Nephron progenitor cell (in vitro differentiated cells): Measurements from ENCODE around the gene PRRC2B.

Experiments
- DNase-seq: peaks from one replicate; pipeline ENCODE4 v3.0.0; 2021
- H3K27ac Mint-ChIP-seq: 2 replicates; pipeline ENCODE4 v1.8.0; 2021; ENCODE audit warnings: mild to moderate bottlenecking, moderate library complexity, mixed read lengths
- H3K27me3 Mint-ChIP-seq: 2 replicates; pipeline ENCODE4 v1.8.0; 2021; ENCODE audit warnings: mild to moderate bottlenecking, low read depth, mixed read lengths; ENCODE audit not compliant: poor library complexity
- H3K36me3 Mint-ChIP-seq: 2 replicates; pipeline ENCODE4 v1.8.0; 2021; ENCODE audit warnings: low read depth, mixed read lengths
- H3K4me1 Mint-ChIP-seq: 2 replicates; pipeline ENCODE4 v1.8.0; 2021; ENCODE audit warnings: mixed read lengths
- H3K4me3 Mint-ChIP-seq: 2 replicates; pipeline ENCODE4 v1.8.0; 2021; ENCODE audit warnings: mild to moderate bottlenecking, moderate library complexity, mixed read lengths
- H3K9me3 Mint-ChIP-seq: 2 replicates; pipeline ENCODE4 v1.8.0; 2021; ENCODE audit warnings: mild to moderate bottlenecking, moderate library complexity, mixed read lengths
- TF ChIP-seq, protein P1 (sequence below): fragments of 200-600 bp; sonication (generic); IDR thresholded peaks from 2 replicates; pipeline ENCODE4 v1.5.0; 2021; ENCODE audit warnings: antibody characterized with exemption

Gene PRRC2B

DNA sequence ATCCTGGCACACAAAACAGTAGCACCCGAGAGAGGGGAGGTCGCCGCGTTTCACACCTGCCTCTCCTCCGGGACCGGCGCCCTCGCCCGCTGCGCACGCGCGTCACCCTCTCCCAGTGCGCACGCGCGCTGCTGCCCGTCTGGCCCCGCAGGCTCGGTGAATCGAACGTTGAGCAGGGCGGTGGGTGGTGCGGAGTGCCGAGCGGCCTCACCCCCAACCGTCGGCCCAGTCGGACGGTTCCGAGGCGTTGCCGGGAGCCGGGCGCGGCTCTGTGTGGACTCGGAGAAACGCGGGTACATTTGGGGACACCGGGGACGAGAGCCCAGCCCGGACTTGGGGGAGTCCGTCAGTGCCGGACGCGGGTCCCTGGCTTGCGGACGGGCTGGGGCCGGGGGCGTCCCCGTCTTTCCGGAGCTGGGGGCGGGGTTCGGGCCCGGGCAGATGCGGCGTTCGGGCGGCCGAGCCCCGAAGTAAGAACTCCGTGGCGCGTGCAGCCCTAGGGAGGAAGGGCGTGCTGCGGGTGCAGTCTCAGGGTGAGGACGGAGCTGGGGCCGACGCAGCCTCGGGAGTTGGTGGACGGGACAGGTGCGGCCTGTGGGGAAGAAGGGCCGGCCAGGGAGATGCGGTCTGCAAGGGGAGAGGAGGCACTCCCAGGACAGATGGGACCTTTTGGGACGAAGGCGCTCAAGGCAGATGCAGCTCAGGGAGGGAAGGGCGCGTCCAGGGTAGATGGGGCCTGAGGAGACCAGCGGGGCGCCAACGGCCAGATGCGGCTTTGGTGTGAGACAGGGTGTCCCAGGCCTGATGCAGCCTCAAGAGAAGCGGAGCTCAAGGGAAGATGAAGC is 109.1 kb downstream of the PRRC2B start, which contains the start of gene POMT1:
Gene POMT1, plus strand, starts transcription at position 138 of the 845 bp plus-strand sequence. CDS start 1,301 bp downstream, outside the sequence.
- H3K27me3 Mint-ChIP-seq, result peaks cover 3% of the 10 kb centered on the region
- peaks cover 37% of the 10 kb centered on the region for H3K4me1 Mint-ChIP-seq
- peak; percentile 89 for DNase-seq
- TF ChIP-seq, protein P1, sequence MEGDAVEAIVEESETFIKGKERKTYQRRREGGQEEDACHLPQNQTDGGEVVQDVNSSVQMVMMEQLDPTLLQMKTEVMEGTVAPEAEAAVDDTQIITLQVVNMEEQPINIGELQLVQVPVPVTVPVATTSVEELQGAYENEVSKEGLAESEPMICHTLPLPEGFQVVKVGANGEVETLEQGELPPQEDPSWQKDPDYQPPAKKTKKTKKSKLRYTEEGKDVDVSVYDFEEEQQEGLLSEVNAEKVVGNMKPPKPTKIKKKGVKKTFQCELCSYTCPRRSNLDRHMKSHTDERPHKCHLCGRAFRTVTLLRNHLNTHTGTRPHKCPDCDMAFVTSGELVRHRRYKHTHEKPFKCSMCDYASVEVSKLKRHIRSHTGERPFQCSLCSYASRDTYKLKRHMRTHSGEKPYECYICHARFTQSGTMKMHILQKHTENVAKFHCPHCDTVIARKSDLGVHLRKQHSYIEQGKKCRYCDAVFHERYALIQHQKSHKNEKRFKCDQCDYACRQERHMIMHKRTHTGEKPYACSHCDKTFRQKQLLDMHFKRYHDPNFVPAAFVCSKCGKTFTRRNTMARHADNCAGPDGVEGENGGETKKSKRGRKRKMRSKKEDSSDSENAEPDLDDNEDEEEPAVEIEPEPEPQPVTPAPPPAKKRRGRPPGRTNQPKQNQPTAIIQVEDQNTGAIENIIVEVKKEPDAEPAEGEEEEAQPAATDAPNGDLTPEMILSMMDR, result no peak
- H3K27ac Mint-ChIP-seq, result peak within 1 kb of the TSS; percentile 83
- no peaks in the 10 kb centered on the region for H3K9me3 Mint-ChIP-seq
- H3K4me3 Mint-ChIP-seq, result peak within 1 kb of the TSS; percentile 97
- H3K36me3 Mint-ChIP-seq, result peaks cover 43% of the 10 kb centered on the region

DNA sequence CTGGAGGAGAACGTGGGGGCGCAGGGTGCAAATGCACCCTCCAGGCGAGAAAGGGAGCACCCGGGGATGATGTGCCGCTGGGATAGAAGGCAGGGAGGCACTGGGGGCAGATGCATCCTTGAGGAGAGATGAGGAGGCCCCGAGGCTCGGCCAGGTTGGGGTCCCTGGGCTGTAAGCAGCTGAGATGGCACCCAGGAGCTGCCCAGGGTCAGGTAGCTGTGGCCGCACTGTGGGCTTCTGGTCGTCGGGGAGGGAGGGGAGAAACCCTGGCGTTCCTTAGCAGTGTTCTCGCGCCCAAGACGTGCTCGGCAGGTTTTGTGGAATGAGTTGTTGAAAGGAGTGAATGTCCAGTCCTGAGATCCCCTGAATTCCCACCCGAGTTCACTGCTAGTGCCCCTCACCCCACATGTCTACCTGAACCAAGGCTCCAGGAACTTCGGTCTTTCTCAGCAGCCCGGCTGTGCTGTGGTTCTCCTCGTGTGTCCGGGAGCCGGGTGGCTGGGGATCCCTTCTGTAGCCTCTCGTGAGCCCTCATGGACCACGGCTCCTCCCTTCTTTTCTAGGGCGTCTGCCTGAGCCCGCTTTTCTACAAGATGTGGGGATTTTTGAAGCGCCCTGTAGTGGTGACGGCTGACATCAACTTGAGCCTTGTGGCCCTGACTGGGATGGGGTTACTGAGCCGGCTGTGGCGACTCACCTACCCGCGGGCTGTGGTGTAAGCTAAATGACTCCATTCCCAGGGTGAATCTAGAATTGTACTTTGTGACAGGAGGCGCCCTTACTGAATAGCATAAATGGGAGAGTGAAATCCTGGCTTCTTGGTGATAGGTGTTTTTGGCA is 110.0 kb downstream of the PRRC2B start:
- peak; percentile 21 for DNase-seq
- H3K36me3 Mint-ChIP-seq, result peaks cover 46% of the 10 kb centered on the region

DNA sequence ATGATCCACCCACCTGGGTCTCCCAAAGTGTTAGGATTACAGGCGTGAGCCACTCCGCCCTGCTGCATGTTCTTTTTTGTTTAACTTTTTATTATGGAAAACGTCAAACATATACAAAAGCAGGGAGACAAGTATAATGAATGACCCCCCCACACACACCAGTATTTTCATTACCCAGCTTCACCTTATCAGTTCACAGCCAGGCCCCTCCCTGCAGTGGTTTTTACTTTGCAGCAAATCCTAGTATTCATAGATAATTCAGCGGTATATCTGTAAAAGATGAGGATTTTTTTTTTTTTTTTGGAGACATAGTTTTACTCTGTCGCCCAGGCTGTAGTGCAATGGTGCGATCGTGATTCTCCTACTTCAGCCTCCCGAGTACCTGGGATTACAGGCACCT is 111.1 kb downstream of the PRRC2B start:
- Mint-ChIP-seq H3K36me3 (peaks cover 52% of the 10 kb centered on the region), H3K4me1 (peaks cover 34% of the 10 kb centered on the region), H3K27ac (no peak overlapping the region), H3K9me3 (no peaks in the 10 kb centered on the region), H3K4me3 (peak overlapping the region; percentile 97), H3K27me3 (no peaks in the 10 kb centered on the region)
- no peak for DNase-seq
- TF ChIP-seq, protein P1, result no peak

More for the DNA sequence above, 110.0 kb downstream of the PRRC2B start:
- Mint-ChIP-seq H3K27me3 (peaks cover 3% of the 10 kb centered on the region), H3K9me3 (no peaks in the 10 kb centered on the region), H3K4me3 (peak overlapping the region; percentile 97), H3K27ac (no peak overlapping the region), H3K4me1 (peaks cover 34% of the 10 kb centered on the region)
- TF ChIP-seq, protein P1, result no peak

DNA sequence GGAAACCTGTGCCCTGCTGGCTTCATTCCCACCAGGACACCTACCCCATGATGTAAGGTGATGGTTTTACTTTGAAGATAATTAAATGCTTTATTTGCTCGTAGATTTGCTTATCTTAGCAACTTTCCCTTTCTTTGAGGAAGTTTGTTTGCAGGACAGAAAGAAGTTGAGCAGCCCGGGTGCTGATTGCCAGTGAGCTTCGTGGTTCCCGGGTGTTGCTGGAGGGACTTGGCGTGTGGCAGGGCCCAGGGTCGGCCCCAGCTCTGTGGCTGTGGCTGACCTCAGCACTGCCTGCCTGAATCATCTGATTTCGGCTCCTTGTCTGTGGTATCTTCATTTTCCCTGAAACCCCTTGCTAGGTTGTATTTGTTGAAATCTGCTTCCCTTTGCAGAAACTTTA is 117.5 kb downstream of the PRRC2B start:
- peaks cover 5% of the 10 kb centered on the region for H3K27me3 Mint-ChIP-seq
- H3K9me3 Mint-ChIP-seq, result no peaks in the 10 kb centered on the region
- DNase-seq, result no peak
- no peak overlapping the region for H3K27ac Mint-ChIP-seq
- peaks cover 54% of the 10 kb centered on the region for H3K36me3 Mint-ChIP-seq
- no peak overlapping the region for H3K4me3 Mint-ChIP-seq
- no peaks in the 10 kb centered on the region for H3K4me1 Mint-ChIP-seq
- TF ChIP-seq, protein P1, result no peak

DNA sequence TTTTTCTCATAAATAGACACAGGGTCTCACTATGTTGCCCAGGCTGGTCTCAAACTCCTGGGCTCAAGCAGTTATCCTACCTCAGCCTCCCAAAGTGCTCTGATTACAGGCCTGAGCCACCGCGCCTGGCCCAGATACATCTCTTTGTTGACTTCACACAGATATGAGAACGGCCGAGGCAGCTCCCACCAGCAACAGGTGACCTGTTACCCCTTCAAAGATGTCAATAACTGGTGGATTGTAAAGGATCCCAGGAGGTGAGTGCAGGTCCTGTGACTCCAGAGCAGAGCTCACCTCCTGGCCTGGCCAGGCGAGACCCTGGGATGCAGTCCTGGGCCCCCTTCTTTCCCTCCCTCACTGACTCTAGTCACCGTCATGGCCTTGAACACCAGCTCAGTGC is 118.0 kb downstream of the PRRC2B start:
- H3K4me1 Mint-ChIP-seq, result no peaks in the 10 kb centered on the region
- TF ChIP-seq, protein P1, result no peak

More for the DNA sequence above, 118.0 kb downstream of the PRRC2B start:
- Mint-ChIP-seq H3K27ac (no peak overlapping the region), H3K9me3 (no peaks in the 10 kb centered on the region), H3K27me3 (peaks cover 5% of the 10 kb centered on the region), H3K4me3 (no peak overlapping the region), H3K36me3 (peaks cover 50% of the 10 kb centered on the region)
- no peak for DNase-seq
